IPS DF 6.9 (cell line): ENCODE results near the gene BLTP3B.

Source experiments
- DNase-seq: peaks from one replicate; pipeline ENCODE4 v3.0.0-alpha.2; 2013; ENCODE audit warnings: low read depth, low spot score
- H3K27ac ChIP-seq: one replicate; pipeline ENCODE4 v1.5.1; 2013; ENCODE audit warnings: low read length, control low read depth
- H3K27me3 ChIP-seq: 2 replicates; pipeline ENCODE4 v1.6.1; 2013; ENCODE audit warnings: mild to moderate bottlenecking, low read length; ENCODE audit not compliant: control insufficient read depth, insufficient read depth
- H3K36me3 ChIP-seq: 2 replicates; pipeline ENCODE4 v1.6.1; 2013; ENCODE audit warnings: low read length; ENCODE audit not compliant: control insufficient read depth, insufficient read depth
- H3K4me1 ChIP-seq: 2 replicates; pipeline ENCODE4 v1.6.1; 2013; ENCODE audit warnings: low read length; ENCODE audit not compliant: control insufficient read depth, insufficient read depth
- H3K4me3 ChIP-seq: 2 replicates; pipeline ENCODE4 v1.5.1; 2013; ENCODE audit warnings: mild to moderate bottlenecking, low read length
- H3K9me3 ChIP-seq: 2 replicates; pipeline ENCODE4 v1.6.1; 2013; ENCODE audit warnings: low read length, inconsistent platforms; ENCODE audit not compliant: control insufficient read depth, insufficient read depth
- WGBS: extraction: QIAGEN DNeasy Blood & Tissue Kit; methylation state at CpG from one replicate; pipeline ENCODE4 v1.1.7; 2013; ENCODE audit warnings: mixed read lengths, missing lambda C conversion rate; ENCODE audit not compliant: insufficient read length, insufficient coverage; 5-methylcytosine and 5-hydroxymethylcytosine counted together

Gene BLTP3B

GRCh38 chr12:100141666-100141997 lies 1.0 kb downstream of the BLTP3B start:
- H3K4me3 ChIP-seq: peak overlapping the region; percentile 94; the same call in 1 of the 2 replicates
- H3K4me1 ChIP-seq: no peaks in the 10 kb centered on the region
- no peaks in the 10 kb centered on the region for H3K9me3 ChIP-seq
- no peak for DNase-seq
- H3K27ac ChIP-seq: no peak overlapping the region
- no peaks in the 10 kb centered on the region for H3K36me3 ChIP-seq
- no peaks in the 10 kb centered on the region for H3K27me3 ChIP-seq
- no CpG with 5 or more reads among the region's 6 CpGs for WGBS

DNA sequence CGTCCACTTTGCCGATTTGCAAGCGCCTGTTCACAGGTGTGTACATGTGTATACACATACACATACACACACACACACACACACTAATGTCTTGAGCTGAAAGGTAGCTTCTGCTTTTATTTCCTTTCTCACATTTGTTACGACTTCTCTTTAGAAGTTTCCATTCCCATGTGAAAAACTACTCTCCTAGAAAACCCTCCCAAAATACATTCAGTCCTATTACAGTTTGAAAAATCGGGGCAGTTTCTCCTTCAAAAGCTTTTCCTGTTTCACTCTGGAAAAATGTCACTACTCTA lies 3.9 kb downstream of the BLTP3B start:
- no peak overlapping the region for H3K4me3 ChIP-seq
- no CpG with 5 or more reads among the region's 5 CpGs for WGBS

GRCh38 chr12:100138048-100138802 lies 4.4 kb downstream of the BLTP3B start:
- no peaks in the 10 kb centered on the region for H3K36me3 ChIP-seq
- no peak overlapping the region for H3K27ac ChIP-seq
- WGBS: no CpG with 5 or more reads among the region's 6 CpGs
- no peaks in the 10 kb centered on the region for H3K9me3 ChIP-seq
- no peaks in the 10 kb centered on the region for H3K4me1 ChIP-seq
- H3K4me3 ChIP-seq: no peak overlapping the region
- H3K27me3 ChIP-seq: no peaks in the 10 kb centered on the region
- no peak for DNase-seq

More for the DNA sequence above, 3.9 kb downstream of the BLTP3B start:
- H3K4me1 ChIP-seq: no peaks in the 10 kb centered on the region
- DNase-seq: no peak
- H3K27ac ChIP-seq: no peak overlapping the region
- H3K27me3 ChIP-seq: no peaks in the 10 kb centered on the region
- no peaks in the 10 kb centered on the region for H3K9me3 ChIP-seq
- no peaks in the 10 kb centered on the region for H3K36me3 ChIP-seq

DNA sequence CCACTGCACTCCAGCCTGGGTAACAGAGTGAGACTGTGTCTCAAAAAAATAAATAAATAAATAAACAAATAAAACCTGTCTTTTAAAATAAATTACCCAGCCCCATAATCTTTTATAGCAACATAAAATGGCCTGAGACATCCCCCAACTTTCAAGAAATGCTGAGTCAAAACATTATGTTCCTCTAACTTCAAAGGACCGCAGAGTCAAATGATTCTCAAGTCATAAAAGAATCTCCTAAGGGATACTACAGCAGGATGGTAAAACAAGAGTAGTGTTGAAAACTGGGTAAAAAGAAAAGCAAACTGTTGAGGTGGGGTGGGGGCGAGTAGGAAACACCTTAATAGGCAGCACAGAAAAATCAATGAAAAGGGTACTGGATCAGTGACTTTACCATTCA lies 9.5 kb downstream of the BLTP3B start:
- no peaks in the 10 kb centered on the region for H3K36me3 ChIP-seq
- DNase-seq: no peak
- no peaks in the 10 kb centered on the region for H3K27me3 ChIP-seq
- H3K4me3 ChIP-seq: no peak overlapping the region
- no CpG with 5 or more reads among the region's 2 CpGs for WGBS
- H3K9me3 ChIP-seq: no peaks in the 10 kb centered on the region
- no peak overlapping the region for H3K27ac ChIP-seq
- no peaks in the 10 kb centered on the region for H3K4me1 ChIP-seq

GRCh38 chr12:100128512-100128908 lies 14.2 kb downstream of the BLTP3B start:
- Histone ChIP-seq H3K9me3 (no peaks in the 10 kb centered on the region), H3K27ac (no peak overlapping the region), H3K4me3 (no peak overlapping the region), H3K27me3 (no peaks in the 10 kb centered on the region), H3K4me1 (no peaks in the 10 kb centered on the region), H3K36me3 (no peaks in the 10 kb centered on the region)
- no peak for DNase-seq
- no CpG with 5 or more reads among the region's 1 CpG for WGBS

- WGBS: no CpG with 5 or more reads among the region's 1 CpG
- Histone ChIP-seq H3K4me1 (no peaks in the 10 kb centered on the region), H3K4me3 (no peak overlapping the region), H3K27ac (no peak overlapping the region), H3K36me3 (no peaks in the 10 kb centered on the region), H3K9me3 (no peaks in the 10 kb centered on the region), H3K27me3 (no peaks in the 10 kb centered on the region)
- no peak for DNase-seq
These were observed 14.7 kb downstream of the BLTP3B start for GRCh38 chr12:100127766-100128511.

DNA sequence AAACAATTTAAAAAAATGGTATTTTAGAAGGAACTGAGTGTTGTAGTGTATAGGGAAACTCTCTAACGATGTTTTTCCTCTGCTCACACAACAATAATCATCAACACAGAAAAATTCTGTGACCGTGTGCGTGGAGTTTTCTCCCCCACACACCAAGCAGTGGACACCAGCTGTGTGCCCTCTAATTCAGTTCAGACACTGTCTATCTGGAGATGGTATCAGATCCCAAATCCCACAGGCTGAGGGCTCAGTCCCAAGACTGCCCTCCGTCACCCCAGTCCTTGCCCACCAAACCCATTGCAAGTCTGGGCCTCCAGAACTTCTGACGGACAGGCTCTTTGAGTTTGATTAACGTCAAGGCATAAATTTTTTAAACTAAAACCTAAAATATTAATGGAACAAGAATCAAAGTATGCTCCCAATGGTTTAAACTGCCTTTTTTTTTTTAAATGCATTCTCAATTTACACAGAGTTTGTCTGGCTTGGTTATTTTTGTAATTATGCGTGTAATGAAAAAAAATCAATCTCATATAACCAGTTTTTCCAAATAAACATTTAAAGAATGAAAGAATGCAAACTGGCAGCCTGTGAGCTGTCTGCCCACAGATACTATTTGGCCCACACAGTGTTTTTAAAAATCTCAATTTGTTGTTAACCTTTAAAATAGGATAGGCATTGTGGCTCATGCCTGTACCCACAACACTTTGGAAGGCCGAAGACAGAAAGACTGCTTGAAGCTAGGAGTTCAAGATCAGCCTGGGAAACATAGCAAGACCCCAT lies 19.2 kb downstream of the BLTP3B start:
- H3K27me3 ChIP-seq: no peaks in the 10 kb centered on the region
- no peaks in the 10 kb centered on the region for H3K36me3 ChIP-seq
- H3K9me3 ChIP-seq: no peaks in the 10 kb centered on the region
- no peak overlapping the region for H3K27ac ChIP-seq
- no peak overlapping the region for H3K4me3 ChIP-seq
- WGBS: no CpG with 5 or more reads among the region's 8 CpGs
- DNase-seq: no peak
- H3K4me1 ChIP-seq: no peaks in the 10 kb centered on the region

DNA sequence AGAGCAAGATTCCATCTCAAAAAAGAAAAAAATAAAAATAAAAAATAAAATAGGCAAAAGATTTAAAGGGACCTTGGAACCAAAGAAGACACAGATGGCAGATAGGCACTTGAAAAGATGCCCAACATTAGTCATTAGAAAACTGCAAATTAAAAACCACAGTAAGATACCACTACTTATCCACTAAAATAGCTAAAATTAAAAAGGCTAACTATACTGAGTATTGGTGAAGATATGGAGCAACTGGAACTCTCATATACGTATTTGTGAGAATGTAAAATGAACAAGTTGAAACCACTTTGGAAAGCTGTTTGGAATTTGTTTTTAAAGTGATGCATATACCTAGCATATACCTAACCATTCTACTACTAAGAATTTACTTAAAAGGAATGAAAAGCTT lies 22.3 kb downstream of the BLTP3B start:
- Histone ChIP-seq H3K36me3 (no peaks in the 10 kb centered on the region), H3K27ac (no peak overlapping the region), H3K27me3 (no peaks in the 10 kb centered on the region), H3K4me3 (no peak overlapping the region), H3K9me3 (no peaks in the 10 kb centered on the region), H3K4me1 (no peaks in the 10 kb centered on the region)
- no peak for DNase-seq
- no CpG with 5 or more reads among the region's 1 CpG for WGBS

GRCh38 chr12:100115291-100115690 lies 27.4 kb downstream of the BLTP3B start:
- WGBS: no CpG with 5 or more reads among the region's 8 CpGs
- no peaks in the 10 kb centered on the region for H3K36me3 ChIP-seq
- no peaks in the 10 kb centered on the region for H3K27me3 ChIP-seq
- no peaks in the 10 kb centered on the region for H3K4me1 ChIP-seq
- H3K4me3 ChIP-seq: no peak overlapping the region
- H3K9me3 ChIP-seq: no peaks in the 10 kb centered on the region
- no peak for DNase-seq
- H3K27ac ChIP-seq: no peak overlapping the region

DNA sequence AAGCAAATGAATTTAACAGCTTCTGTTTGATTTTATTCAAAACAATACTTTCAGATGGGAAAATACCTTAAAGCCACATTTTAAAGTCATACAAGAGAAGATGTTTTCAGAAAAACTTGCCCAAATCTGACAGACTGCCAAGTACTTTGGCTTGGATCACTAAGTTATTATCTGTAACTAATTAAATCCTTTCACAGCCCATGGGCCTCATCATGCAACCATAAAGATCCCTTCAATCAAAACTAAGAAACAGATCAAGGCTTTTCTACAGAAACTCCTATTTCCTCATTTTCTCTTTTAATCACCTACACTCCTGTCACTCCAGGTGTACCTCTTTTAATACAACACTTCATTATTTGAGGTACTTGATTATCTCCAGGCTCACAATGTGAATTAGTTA lies 28.1 kb downstream of the BLTP3B start:
- Histone ChIP-seq H3K27me3 (no peaks in the 10 kb centered on the region), H3K36me3 (no peaks in the 10 kb centered on the region), H3K4me1 (no peaks in the 10 kb centered on the region), H3K4me3 (no peak overlapping the region), H3K27ac (no peak overlapping the region), H3K9me3 (no peaks in the 10 kb centered on the region)
- no peak for DNase-seq
